ENCODE data around the gene ATP11A. TPM values are rescaled to one million over a fixed set of nuclear protein-coding genes. Genes with fewer than 3 reads are reported as not detected.

Gene ATP11A
- total RNA-seq, 3 donors from 2014 or later, result 15.5 to 28.7 (median 19.4) TPM

GRCh38 chr13:112832811-112833210, 143.0 kb downstream of the ATP11A start:
- DNase-seq (no peak), ATAC-seq (no peak)
- intact Hi-C loops (cut with DNase I, micrococcal nuclease), result no loop called here
- Histone ChIP-seq H3K36me3 (ENCODE audit: low read depth) (no peaks in the 10 kb centered on the region), H3K4me3 (no peak overlapping the region), H3K4me1 (ENCODE audit: low read depth) (no peaks in the 10 kb centered on the region), H3K9me3 (no peaks in the 10 kb centered on the region)
- TF ChIP-seq CTCF (IDR thresholded peaks at IDR 0.05), result no peak

GRCh38 chr13:112833551-112834257, 143.9 kb downstream of the ATP11A start:
- Histone ChIP-seq H3K36me3 (ENCODE audit: low read depth) (no peaks in the 10 kb centered on the region), H3K4me1 (ENCODE audit: low read depth) (no peaks in the 10 kb centered on the region), H3K9me3 (no peaks in the 10 kb centered on the region), H3K4me3 (no peak overlapping the region)
- DNase-seq, result no peak
- no peak for TF ChIP-seq CTCF (IDR thresholded peaks at IDR 0.05)
- no peak for ATAC-seq
- intact Hi-C loops (cut with DNase I, micrococcal nuclease), result no loop called here

- no peak for TF ChIP-seq CTCF (IDR thresholded peaks at IDR 0.05)
- ATAC-seq, result no peak
- H3K4me3 ChIP-seq, result no peak overlapping the region
- intact Hi-C loops (cut with DNase I, micrococcal nuclease), result no loop called here
- DNase-seq, result no peak
- H3K9me3 ChIP-seq, result no peaks in the 10 kb centered on the region
- no peaks in the 10 kb centered on the region for H3K36me3 ChIP-seq (ENCODE audit: low read depth)
- H3K4me1 ChIP-seq (ENCODE audit: low read depth), result no peaks in the 10 kb centered on the region
Observed at GRCh38 chr13:112835344-112835743, 145.5 kb downstream of the ATP11A start.

GRCh38 chr13:112835796-112836195, 146.0 kb downstream of the ATP11A start:
- H3K4me3 ChIP-seq, result no peak overlapping the region
- H3K9me3 ChIP-seq, result no peaks in the 10 kb centered on the region
- DNase-seq, result no peak
- no peak for TF ChIP-seq CTCF (IDR thresholded peaks at IDR 0.05)
- no peak for ATAC-seq
- no peaks in the 10 kb centered on the region for H3K36me3 ChIP-seq (ENCODE audit: low read depth)
- H3K4me1 ChIP-seq (ENCODE audit: low read depth), result no peaks in the 10 kb centered on the region
- intact Hi-C loops (cut with DNase I, micrococcal nuclease), result no loop called here

GRCh38 chr13:112836940-112837339, 147.1 kb downstream of the ATP11A start:
- H3K4me1 ChIP-seq (ENCODE audit: low read depth), result no peaks in the 10 kb centered on the region
- no peak overlapping the region for H3K4me3 ChIP-seq
- ATAC-seq (no peak), DNase-seq (no peak)
- intact Hi-C loops (cut with DNase I, micrococcal nuclease), result no loop called here
- no peak for TF ChIP-seq CTCF (IDR thresholded peaks at IDR 0.05)
- H3K36me3 ChIP-seq (ENCODE audit: low read depth), result no peaks in the 10 kb centered on the region
- H3K9me3 ChIP-seq, result no peaks in the 10 kb centered on the region

All from mucosa of descending colon (tissue), 3 donors.